ENCODE results near the gene ABCC1.
"Not testable (repeated sequence)": the region's sequence is repeated elsewhere in the genome, so short reads cannot be mapped to it uniquely, and the experiment has no call there.

ABCC1 gene

DNA sequence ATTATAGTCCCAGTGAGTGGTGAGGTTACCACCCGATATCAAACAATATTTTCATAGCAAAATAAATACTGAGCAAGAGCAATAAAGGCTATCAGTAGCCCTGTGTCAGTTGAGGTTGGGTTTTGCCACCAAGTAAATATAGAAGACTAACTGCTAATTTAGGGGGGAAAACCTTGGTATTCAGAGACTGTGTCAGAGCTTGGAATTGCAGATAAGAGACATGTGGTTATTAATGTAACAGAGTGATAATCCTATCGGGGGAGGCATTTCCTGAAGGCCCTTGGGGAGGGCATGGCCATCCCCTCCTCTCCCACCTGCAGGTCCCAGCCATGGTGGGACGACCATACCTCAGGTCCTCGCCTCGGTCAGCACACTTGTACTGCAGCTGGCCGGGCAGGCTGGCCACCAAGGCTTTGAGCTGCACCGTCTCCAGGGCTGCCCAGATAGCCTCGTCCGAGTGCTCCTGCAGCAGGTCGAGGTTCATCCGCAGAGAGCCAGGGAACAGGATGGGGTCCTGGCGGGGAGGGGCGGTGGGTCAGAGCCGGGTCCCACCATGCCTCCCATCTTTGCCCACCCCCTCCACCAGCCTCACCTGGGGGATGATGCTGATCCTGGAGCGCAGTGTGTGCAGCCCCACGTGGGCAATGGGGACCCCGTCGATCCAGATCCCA lies 205.0 kb downstream of the ABCC1 start:
- TF ChIP-seq GATA1 (IDR thresholded peaks at IDR 0.05; ENCODE audit: low read depth, low read length) (no peak), POLR2A (IDR thresholded peaks at IDR 0.05; ENCODE audit: low read length) (no peak)
- peak; percentile 30 to 71 for DNase-seq

GRCh38 chr16:16155234-16155633 lies 205.8 kb downstream of the ABCC1 start:
- no peak for DNase-seq
- TF ChIP-seq GATA1 (IDR thresholded peaks at IDR 0.05; ENCODE audit: low read depth, low read length) (no peak), POLR2A (IDR thresholded peaks at IDR 0.05; ENCODE audit: low read length) (no peak)

DNA sequence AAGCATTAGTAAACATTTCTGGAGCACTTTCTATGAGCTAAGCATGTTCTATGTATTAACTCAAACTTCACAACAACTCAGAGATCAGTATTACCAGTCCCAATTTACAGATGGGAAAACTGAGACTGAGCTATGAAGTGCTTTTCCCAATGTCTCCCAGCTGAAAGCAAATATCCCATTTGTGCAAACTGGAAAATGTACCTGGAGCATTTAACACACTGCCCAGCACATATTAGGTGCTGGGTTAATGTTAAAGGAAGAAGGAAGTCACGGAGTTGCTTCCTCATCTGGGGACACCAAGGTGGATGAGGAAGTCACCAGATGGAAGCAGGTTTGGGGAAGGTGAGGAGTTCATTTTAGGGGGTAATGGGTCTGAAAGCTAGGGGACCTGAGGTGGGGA lies 207.8 kb downstream of the ABCC1 start:
- no peak for TF ChIP-seq POLR2A (IDR thresholded peaks at IDR 0.05; ENCODE audit: low read length)
- no peak for TF ChIP-seq GATA1 (IDR thresholded peaks at IDR 0.05; ENCODE audit: low read depth, low read length)
- DNase-seq, result no peak

DNA sequence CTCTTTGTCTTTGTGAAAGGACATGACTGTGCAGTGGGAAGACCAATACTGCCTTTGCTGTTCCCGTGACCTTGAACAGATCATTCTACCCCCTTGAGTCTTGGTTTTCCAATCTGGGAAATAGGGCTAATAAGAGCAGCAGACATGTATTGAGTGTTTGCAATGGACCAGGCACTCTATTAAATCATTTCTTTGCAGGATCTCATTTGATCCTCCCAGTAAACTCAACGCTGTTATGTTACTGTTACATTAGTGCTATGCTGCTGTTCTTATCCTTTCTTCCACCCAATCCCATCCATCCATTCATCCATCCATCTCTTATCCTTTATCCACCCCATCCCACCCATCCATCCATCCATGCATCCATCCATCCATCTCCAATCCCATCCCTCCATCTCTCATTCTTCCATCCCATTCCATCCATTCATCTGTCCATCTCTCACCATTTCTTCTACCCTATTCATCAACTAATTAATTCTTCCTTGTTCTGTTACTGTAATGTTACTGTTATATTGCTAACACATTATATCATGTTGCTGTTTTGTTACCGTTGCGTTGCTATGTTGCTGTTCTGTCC lies 208.8 kb downstream of the ABCC1 start:
- no peak for DNase-seq

DNA sequence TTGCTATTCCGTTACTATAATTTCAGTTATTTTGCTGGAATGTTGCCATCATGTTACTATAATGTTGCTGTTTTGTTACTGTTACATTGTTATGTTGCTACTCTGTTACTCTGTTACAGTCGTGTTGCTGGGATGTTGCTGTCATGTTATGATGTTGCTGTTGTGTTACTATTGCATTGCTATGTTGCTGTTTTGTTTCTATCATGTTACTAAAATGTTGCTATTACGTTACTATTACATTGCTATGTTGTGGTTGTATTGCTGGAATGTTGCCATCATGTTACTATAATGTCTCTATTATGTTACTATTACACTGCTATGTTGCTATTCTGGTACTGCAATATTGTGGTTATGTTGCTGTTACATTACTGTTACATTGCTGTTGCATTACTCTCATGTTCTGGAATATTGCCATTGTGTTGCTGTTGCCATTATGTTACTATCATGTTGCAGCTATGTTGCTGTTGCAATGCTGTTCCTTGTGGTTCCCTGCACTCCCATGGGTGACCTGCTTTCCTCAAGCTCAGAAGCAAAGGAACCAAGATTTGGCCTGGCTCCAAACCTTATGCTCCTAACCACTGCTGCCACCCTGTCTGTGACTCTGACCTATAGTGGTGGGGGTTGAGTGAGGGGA lies 209.4 kb downstream of the ABCC1 start:
- TF ChIP-seq GATA1 (IDR thresholded peaks at IDR 0.05; ENCODE audit: low read depth, low read length) (no peak), POLR2A (IDR thresholded peaks at IDR 0.05; ENCODE audit: low read length) (no peak)
- DNase-seq, result peak in 1 of 2 experiments; percentile 36

More for the DNA sequence above, 208.8 kb downstream of the ABCC1 start:
- TF ChIP-seq GATA1 (IDR thresholded peaks at IDR 0.05; ENCODE audit: low read depth, low read length), result no peak
- no peak for TF ChIP-seq POLR2A (IDR thresholded peaks at IDR 0.05; ENCODE audit: low read length)

DNA sequence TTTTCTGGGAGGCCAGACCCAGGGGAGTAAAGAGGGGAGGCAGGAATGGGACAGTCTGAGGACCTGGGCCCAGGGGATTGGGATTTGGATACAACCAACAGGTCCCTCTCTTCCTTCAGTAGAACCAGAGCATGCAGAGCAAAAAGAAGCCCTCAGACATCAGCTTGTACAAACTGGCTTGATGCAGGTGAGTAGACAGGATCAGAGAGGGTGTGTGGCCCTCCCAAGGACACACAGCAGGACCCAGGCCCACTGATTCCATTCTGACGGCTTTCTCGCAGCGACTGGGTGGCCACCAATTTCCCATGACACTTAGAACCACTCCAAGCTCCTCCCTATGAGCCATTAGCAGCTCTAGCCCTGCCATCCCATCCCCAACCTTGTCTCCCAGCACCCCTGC lies 210.2 kb downstream of the ABCC1 start:
- DNase-seq, result no peak
- TF ChIP-seq GATA1 (IDR thresholded peaks at IDR 0.05; ENCODE audit: low read depth, low read length), result no peak
- TF ChIP-seq POLR2A (IDR thresholded peaks at IDR 0.05; ENCODE audit: low read length), result no peak

GRCh38 chr16:16161319-16161718 lies 211.9 kb downstream of the ABCC1 start:
- no peak for TF ChIP-seq POLR2A (IDR thresholded peaks at IDR 0.05; ENCODE audit: low read length)
- TF ChIP-seq GATA1 (IDR thresholded peaks at IDR 0.05; ENCODE audit: low read depth, low read length), result no peak
- no peak for DNase-seq

DNA sequence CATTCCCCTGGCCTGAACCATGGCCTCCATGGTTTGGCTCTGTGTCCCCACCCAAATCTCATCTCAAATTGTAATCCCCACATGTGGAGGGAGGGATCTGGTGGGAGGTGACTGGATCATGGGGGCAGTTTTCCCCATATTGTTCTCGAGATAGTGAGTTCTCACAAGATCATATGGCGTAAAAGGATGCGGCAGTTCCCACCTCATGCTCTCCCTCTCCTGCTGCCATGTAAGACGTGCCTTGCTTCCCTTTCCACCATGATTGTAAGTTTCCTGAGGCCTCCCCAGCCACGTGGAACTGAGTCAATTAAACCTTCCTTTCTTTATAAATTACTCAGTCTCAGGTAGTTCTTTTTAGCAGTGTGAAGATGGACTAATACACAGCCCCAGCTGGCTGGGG lies 212.4 kb downstream of the ABCC1 start:
- not testable (repeated sequence) for DNase-seq

DNA sequence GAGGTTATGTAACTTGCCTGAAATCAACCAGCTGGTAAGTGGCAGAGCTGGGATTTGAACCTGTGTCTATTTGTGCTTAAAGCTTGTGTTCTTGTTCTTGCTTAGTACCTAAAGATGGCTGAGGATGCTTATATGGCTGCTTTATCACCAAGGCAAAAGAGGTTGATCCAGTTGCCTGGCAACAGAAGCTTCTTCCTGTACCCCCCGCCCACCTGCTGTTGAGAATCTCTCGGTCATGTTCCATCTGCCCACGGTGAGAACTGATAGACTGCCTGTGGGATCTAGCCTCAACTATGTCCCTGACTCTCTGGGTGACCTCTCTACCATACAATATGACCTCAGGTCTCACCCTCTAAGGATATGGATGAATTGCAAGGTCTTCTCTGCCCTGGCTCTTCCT lies 213.2 kb downstream of the ABCC1 start:
- no peak for DNase-seq

GRCh38 chr16:16163109-16163508 lies 213.7 kb downstream of the ABCC1 start:
- no peak for DNase-seq

More for the DNA sequence above, 213.2 kb downstream of the ABCC1 start:
- no peak for TF ChIP-seq GATA1 (IDR thresholded peaks at IDR 0.05; ENCODE audit: low read depth, low read length)
- no peak for TF ChIP-seq POLR2A (IDR thresholded peaks at IDR 0.05; ENCODE audit: low read length)

DNA sequence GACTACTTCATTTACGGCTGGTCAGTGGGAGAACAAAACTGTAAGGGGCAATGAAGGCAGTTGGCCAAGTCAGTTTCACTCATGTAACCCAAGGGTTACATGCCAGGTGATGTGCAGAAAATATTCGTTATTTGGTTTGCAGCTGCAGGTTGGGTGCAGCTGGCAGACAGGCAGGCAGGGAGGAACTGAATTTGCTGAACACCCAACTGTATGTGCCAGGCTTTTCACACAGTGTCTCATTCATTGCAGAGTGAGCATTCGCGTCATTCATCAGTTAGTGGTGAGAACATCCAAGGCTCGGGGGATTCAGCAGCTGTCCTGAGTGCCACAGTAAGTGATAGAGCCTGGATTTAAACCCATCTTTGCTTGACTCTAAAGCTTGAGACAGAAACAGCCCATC lies 214.2 kb downstream of the ABCC1 start:
- DNase-seq, result no peak

More at GRCh38 chr16:16163109-16163508, 213.7 kb downstream of the ABCC1 start:
- TF ChIP-seq GATA1 (IDR thresholded peaks at IDR 0.05; ENCODE audit: low read depth, low read length) (no peak), POLR2A (IDR thresholded peaks at IDR 0.05; ENCODE audit: low read length) (no peak)

DNA sequence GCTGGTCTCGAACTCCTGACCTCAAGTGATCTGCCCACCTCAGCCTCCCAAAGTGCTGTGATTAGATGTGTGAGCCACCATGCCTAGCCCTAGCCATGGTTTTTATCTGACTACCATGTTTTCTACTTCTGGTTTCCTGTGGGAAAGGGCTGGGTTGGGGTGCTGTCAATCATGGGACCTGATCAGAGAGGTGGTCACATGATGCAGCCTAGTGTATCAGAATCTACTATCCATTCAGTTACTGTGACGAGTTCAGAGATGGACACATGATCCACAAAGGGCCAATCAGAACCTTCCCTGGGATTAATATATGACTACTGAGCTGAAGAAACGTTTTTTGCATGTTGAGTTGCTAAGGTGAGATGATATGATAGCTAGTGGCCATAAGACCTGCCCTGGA lies 214.8 kb downstream of the ABCC1 start:
- DNase-seq, result no peak

More for the DNA sequence above, 214.2 kb downstream of the ABCC1 start:
- TF ChIP-seq POLR2A (IDR thresholded peaks at IDR 0.05; ENCODE audit: low read length) (no peak), GATA1 (IDR thresholded peaks at IDR 0.05; ENCODE audit: low read depth, low read length) (no peak)

DNA sequence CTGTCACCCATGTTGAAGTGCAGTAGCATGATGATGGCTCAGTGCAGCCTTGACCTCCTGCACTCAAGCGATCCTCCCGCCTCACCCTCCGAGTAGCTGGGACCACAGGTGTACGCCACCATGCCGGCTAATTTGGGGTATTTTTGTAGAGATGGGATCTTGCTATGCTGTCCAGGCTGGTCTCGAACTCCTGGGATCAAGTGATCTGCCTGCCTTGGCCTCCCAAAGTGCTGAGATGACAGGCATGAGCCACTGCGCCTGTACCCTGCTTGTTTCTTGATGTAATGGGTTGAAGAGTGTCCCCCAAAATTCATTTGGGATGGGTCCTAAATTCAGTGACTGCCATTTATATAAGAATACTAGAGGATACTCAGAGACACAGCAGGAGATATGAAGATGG lies 216.7 kb downstream of the ABCC1 start:
- TF ChIP-seq GATA1 (IDR thresholded peaks at IDR 0.05; ENCODE audit: low read depth, low read length) (no peak), POLR2A (IDR thresholded peaks at IDR 0.05; ENCODE audit: low read length) (no peak)
- no peak for DNase-seq

More for the DNA sequence above, 214.8 kb downstream of the ABCC1 start:
- TF ChIP-seq GATA1 (IDR thresholded peaks at IDR 0.05; ENCODE audit: low read depth, low read length) (no peak), POLR2A (IDR thresholded peaks at IDR 0.05; ENCODE audit: low read length) (no peak)

DNA sequence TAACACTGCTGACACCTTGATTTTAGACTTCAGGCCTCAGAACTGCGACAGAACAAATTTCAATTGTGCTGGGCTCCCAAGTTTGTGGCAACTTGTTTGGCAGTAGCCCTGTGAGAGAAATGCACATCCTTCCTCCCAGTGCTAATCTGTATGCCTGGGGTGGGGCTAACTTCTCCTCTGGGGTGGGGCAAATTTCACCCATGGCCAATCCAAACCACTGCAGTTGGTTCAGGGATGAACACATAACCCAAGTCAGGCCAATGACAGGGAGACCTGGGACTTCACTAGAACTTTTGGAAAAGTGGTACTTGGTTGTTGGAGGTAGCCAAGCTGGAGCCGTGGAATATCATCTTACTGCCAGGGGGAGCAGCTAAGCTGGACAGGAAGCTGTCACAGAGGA lies 217.5 kb downstream of the ABCC1 start:
- DNase-seq, result no peak
- TF ChIP-seq POLR2A (IDR thresholded peaks at IDR 0.05; ENCODE audit: low read length), result no peak
- no peak for TF ChIP-seq GATA1 (IDR thresholded peaks at IDR 0.05; ENCODE audit: low read depth, low read length)

GRCh38 chr16:16167927-16168326 lies 218.5 kb downstream of the ABCC1 start:
- no peak for TF ChIP-seq POLR2A (IDR thresholded peaks at IDR 0.05; ENCODE audit: low read length)
- no peak for TF ChIP-seq GATA1 (IDR thresholded peaks at IDR 0.05; ENCODE audit: low read depth, low read length)
- DNase-seq, result no peak
